ENCODE results near the gene COG3.

The COG3 gene

DNA sequence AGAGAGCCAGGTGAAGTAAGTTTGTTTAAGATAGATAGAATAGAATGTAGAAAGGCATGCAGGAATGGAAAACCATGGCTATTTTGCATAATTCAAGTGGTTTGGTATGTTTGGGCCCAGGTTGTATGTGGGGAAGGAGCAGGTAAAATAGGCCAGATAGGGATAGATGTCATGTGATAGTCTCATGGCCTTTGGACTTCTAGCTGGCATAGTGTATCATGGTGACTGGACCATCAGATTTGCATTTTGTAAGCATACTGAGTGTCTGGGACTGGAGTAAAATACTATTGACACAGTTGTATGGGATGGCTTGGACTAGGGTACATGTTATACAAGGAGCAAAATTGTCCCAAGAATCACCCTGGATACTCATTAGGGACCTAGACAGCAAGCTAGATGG, 38.9 kb downstream of the COG3 start:
- Histone ChIP-seq H3K27me3 (ENCODE audit: control insufficient read depth in 2 of 2, insufficient read depth in 2 of 2, low read length in 2 of 2) (no peaks in the 10 kb centered on the region), H3K27ac (ENCODE audit: low read depth in 2 of 2, low read length in 2 of 2) (no peak overlapping the region), H3K4me1 (ENCODE audit: control insufficient read depth in 2 of 2, insufficient read depth in 2 of 2, low read length in 2 of 2) (no peaks in the 10 kb centered on the region), H3K4me3 (ENCODE audit: low read length in 2 of 2) (no peak overlapping the region), H3K9me3 (ENCODE audit: control insufficient read depth in 2 of 2, low read length in 2 of 2) (no peaks in the 10 kb centered on the region), H3K36me3 (ENCODE audit: control insufficient read depth in 2 of 2, insufficient read depth in 2 of 2, low read length in 2 of 2) (peaks cover 50 to 62% of the 10 kb centered on the region in 2 donors), H3K9ac (ENCODE audit: low read depth in 1 of 2, low read length in 2 of 2) (no peak overlapping the region)

DNA sequence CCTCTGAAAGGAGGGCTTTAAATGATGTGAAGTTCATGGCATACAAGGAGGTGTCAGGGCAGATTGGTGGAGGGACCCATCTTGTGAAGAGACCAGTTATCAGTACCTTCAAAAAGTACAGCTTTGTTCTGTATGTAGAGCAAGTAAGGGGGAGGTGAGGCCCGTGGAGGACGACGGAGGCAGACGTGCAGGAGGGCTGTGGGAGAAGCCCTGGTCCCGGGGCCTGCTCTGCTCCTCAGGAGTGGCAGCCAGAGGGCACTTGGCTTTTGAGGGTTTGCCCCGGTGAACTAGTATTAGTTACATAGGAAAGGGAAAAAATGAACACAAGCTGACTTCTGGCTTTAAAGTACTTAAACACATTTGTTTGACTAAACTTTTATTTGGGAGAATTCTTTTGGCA, 42.1 kb downstream of the COG3 start:
- Histone ChIP-seq H3K9ac (ENCODE audit: low read depth in 1 of 2, low read length in 2 of 2) (no peak overlapping the region), H3K4me3 (ENCODE audit: low read length in 2 of 2) (no peak overlapping the region), H3K27ac (ENCODE audit: low read depth in 2 of 2, low read length in 2 of 2) (no peak overlapping the region), H3K4me1 (ENCODE audit: control insufficient read depth in 2 of 2, insufficient read depth in 2 of 2, low read length in 2 of 2) (no peaks in the 10 kb centered on the region), H3K27me3 (ENCODE audit: control insufficient read depth in 2 of 2, insufficient read depth in 2 of 2, low read length in 2 of 2) (no peaks in the 10 kb centered on the region), H3K36me3 (ENCODE audit: control insufficient read depth in 2 of 2, insufficient read depth in 2 of 2, low read length in 2 of 2) (peaks cover 58 to 66% of the 10 kb centered on the region in 2 donors), H3K9me3 (ENCODE audit: control insufficient read depth in 2 of 2, low read length in 2 of 2) (no peaks in the 10 kb centered on the region)

DNA sequence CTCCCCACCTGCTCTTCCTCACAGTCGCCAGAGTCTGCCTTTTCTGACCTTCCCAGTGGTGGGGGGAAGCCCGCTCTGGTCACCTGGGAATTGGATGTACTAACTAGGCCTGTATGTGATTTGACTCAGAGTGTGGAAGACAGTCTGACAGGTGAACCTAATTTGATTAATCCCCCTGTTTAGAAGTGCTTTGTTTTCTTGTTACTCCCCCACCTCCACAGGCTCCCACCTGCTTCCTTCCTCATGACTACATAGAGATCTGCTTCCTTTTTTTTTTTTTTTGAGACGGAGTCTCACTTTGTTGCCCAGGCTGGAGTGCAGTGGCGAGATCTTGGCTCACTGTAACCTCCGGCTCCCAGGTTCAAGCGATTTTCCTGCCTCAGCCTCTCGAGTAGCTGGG, 44.0 kb downstream of the COG3 start:
- H3K27me3 ChIP-seq (ENCODE audit: control insufficient read depth in 2 of 2, insufficient read depth in 2 of 2, low read length in 2 of 2) = no peaks in the 10 kb centered on the region
- no peaks in the 10 kb centered on the region for H3K4me1 ChIP-seq (ENCODE audit: control insufficient read depth in 2 of 2, insufficient read depth in 2 of 2, low read length in 2 of 2)
- H3K9me3 ChIP-seq (ENCODE audit: control insufficient read depth in 2 of 2, low read length in 2 of 2) = no peaks in the 10 kb centered on the region
- no peak overlapping the region for H3K9ac ChIP-seq (ENCODE audit: low read depth in 1 of 2, low read length in 2 of 2)
- peaks cover 59 to 66% of the 10 kb centered on the region in 2 donors for H3K36me3 ChIP-seq (ENCODE audit: control insufficient read depth in 2 of 2, insufficient read depth in 2 of 2, low read length in 2 of 2)
- H3K27ac ChIP-seq (ENCODE audit: low read depth in 2 of 2, low read length in 2 of 2) = no peak overlapping the region
- H3K4me3 ChIP-seq (ENCODE audit: low read length in 2 of 2) = no peak overlapping the region

DNA sequence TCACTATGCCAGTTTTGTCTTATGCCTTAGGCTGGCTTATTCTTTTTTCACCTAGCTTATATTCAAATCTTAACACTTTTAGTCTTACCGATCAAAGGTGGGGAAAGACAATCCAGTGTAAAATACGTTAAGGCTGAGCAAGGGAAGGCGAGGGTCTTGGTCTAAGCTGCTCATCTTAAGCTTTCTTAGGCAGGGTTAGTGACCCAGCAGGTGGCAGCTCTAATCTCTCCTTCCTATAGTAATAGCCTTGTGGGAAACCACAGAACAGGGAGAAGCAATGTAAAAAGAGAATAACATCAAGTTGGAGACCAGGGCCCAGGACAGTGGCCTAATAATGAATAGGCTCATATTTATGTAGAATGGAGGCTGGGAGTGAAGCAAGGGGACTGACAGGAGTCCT, 45.9 kb downstream of the COG3 start:
- no peaks in the 10 kb centered on the region for H3K9me3 ChIP-seq (ENCODE audit: control insufficient read depth in 2 of 2, low read length in 2 of 2)
- no peak overlapping the region for H3K27ac ChIP-seq (ENCODE audit: low read depth in 2 of 2, low read length in 2 of 2)
- no peak overlapping the region for H3K9ac ChIP-seq (ENCODE audit: low read depth in 1 of 2, low read length in 2 of 2)
- no peak overlapping the region for H3K4me3 ChIP-seq (ENCODE audit: low read length in 2 of 2)
- H3K4me1 ChIP-seq (ENCODE audit: control insufficient read depth in 2 of 2, insufficient read depth in 2 of 2, low read length in 2 of 2) = no peaks in the 10 kb centered on the region
- H3K27me3 ChIP-seq (ENCODE audit: control insufficient read depth in 2 of 2, insufficient read depth in 2 of 2, low read length in 2 of 2) = no peaks in the 10 kb centered on the region
- H3K36me3 ChIP-seq (ENCODE audit: control insufficient read depth in 2 of 2, insufficient read depth in 2 of 2, low read length in 2 of 2) = peaks cover 52 to 65% of the 10 kb centered on the region in 2 donors

DNA sequence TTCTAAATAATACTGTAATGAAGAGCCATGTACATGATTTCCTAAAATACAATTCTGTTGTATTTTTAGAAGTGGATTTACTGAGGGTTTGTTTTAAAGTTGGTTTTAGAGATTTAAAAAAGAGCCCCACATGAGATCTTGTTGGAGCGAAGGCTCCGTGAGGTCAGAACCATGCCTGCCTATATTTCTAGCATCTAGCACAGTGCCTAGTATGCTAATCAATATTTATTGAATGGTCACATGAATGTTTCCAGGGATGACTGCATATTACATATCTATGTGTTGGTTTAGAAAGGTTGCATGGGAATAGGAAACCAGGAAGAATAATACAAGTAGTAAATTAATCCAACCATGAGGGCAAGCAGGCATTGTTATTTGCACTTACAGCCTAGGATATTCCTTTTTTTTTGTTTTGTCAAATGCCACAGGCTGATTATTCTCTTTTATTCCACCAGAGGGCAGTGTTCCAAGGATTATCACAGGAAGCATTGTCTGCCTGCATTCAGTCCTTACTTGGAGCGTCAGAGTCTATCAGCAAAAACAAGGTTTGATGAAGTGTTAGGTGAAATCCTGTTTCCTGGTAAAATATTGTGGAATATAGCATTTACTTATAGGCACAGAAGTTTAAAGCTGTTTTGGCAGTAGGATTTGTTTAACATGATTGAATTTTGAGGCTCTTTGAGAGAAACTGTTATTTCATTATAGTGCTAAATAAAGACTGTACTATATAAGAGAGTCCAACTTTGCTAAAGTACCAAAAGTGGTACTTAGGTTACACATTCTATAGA, 46.8 kb downstream of the COG3 start:
- no peaks in the 10 kb centered on the region for H3K9me3 ChIP-seq (ENCODE audit: control insufficient read depth in 2 of 2, low read length in 2 of 2)
- H3K4me3 ChIP-seq (ENCODE audit: low read length in 2 of 2) = no peak overlapping the region
- H3K9ac ChIP-seq (ENCODE audit: low read depth in 1 of 2, low read length in 2 of 2) = no peak overlapping the region
- H3K27ac ChIP-seq (ENCODE audit: low read depth in 2 of 2, low read length in 2 of 2) = no peak overlapping the region
- peaks cover 52 to 65% of the 10 kb centered on the region in 2 donors for H3K36me3 ChIP-seq (ENCODE audit: control insufficient read depth in 2 of 2, insufficient read depth in 2 of 2, low read length in 2 of 2)
- no peaks in the 10 kb centered on the region for H3K4me1 ChIP-seq (ENCODE audit: control insufficient read depth in 2 of 2, insufficient read depth in 2 of 2, low read length in 2 of 2)
- H3K27me3 ChIP-seq (ENCODE audit: control insufficient read depth in 2 of 2, insufficient read depth in 2 of 2, low read length in 2 of 2) = no peaks in the 10 kb centered on the region

DNA sequence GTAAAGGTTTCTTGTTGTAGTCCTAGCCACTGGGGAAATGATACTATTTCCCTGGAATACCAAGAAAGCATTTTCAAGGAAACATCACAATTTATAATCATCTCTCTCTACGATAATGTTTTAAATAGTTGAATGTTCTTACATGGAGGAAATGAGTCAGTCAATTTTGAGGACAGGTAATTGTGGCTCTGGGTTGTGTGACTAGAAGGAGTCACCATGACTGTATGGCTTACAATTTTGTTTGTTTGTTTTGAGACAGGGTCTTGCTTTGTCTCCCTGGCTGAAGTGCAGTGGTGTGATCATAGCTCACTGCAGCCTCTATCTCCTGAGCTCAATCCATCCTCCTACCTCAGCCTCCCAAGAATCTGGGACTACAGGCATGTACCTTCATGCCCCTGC, 47.4 kb downstream of the COG3 start:
- H3K9me3 ChIP-seq (ENCODE audit: control insufficient read depth in 2 of 2, low read length in 2 of 2) = no peaks in the 10 kb centered on the region
- H3K27ac ChIP-seq (ENCODE audit: low read depth in 2 of 2, low read length in 2 of 2) = no peak overlapping the region
- H3K36me3 ChIP-seq (ENCODE audit: control insufficient read depth in 2 of 2, insufficient read depth in 2 of 2, low read length in 2 of 2) = peaks cover 54 to 65% of the 10 kb centered on the region in 2 donors
- H3K27me3 ChIP-seq (ENCODE audit: control insufficient read depth in 2 of 2, insufficient read depth in 2 of 2, low read length in 2 of 2) = no peaks in the 10 kb centered on the region
- H3K4me1 ChIP-seq (ENCODE audit: control insufficient read depth in 2 of 2, insufficient read depth in 2 of 2, low read length in 2 of 2) = no peaks in the 10 kb centered on the region
- no peak overlapping the region for H3K9ac ChIP-seq (ENCODE audit: low read depth in 1 of 2, low read length in 2 of 2)
- H3K4me3 ChIP-seq (ENCODE audit: low read length in 2 of 2) = no peak overlapping the region

DNA sequence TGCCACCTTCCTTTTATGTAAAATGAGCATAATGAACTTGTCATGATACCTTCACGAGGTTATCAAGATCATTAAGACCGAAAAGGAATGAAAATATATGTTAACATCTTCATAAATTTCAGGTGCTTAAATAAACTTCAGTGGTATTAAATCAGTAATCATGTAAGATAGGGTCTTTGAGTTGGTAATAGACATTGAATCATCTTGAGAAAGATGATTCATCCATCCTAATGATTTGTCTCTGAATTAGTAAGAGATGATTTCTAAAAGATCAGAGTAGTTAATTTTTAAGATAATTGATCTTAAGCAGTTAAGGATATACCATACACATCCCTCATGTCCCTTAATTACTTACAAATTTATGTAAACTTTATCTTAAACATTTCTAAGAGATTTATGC, 52.0 kb downstream of the COG3 start:
- peaks cover 58 to 78% of the 10 kb centered on the region in 2 donors for H3K36me3 ChIP-seq (ENCODE audit: control insufficient read depth in 2 of 2, insufficient read depth in 2 of 2, low read length in 2 of 2)
- no peaks in the 10 kb centered on the region for H3K9me3 ChIP-seq (ENCODE audit: control insufficient read depth in 2 of 2, low read length in 2 of 2)
- no peaks in the 10 kb centered on the region for H3K27me3 ChIP-seq (ENCODE audit: control insufficient read depth in 2 of 2, insufficient read depth in 2 of 2, low read length in 2 of 2)
- H3K27ac ChIP-seq (ENCODE audit: low read depth in 2 of 2, low read length in 2 of 2) = no peak overlapping the region
- no peak overlapping the region for H3K9ac ChIP-seq (ENCODE audit: low read depth in 1 of 2, low read length in 2 of 2)
- no peaks in the 10 kb centered on the region for H3K4me1 ChIP-seq (ENCODE audit: control insufficient read depth in 2 of 2, insufficient read depth in 2 of 2, low read length in 2 of 2)
- no peak overlapping the region for H3K4me3 ChIP-seq (ENCODE audit: low read length in 2 of 2)

DNA sequence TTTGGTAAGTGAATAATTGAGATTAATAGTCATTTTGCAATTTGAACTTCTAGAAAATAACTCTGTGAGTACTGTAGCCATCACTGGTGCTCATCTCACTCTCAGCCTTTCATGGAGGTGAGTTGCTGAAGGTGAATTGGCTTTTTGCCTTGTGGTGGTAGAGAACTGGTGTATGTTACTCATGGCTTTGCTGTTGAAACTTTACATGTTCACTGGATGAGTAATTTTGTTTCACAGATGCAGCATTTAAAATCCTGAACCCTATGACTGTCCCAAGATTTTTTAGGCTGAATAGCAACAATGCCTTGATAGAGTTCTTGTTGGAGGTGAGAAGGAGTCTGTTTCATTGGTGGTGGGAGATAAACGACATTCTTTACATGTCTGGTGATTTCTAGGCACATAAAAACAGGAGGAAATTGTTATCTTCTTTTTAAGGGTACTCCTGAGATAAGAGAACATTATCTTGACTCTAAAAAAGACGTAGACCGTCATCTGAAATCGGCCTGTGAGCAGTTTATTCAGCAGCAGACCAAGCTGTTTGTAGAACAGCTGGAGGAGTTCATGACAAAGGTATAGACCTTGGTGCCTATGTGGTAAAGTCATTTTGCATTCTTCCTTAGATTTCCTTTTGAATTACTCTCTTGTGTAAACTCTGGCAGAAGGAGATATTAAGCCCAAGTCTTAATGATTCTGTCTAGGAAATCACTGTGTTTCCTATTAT, 53.9 kb downstream of the COG3 start:
- no peak overlapping the region for H3K9ac ChIP-seq (ENCODE audit: low read depth in 1 of 2, low read length in 2 of 2)
- H3K4me3 ChIP-seq (ENCODE audit: low read length in 2 of 2) = no peak overlapping the region
- H3K4me1 ChIP-seq (ENCODE audit: control insufficient read depth in 2 of 2, insufficient read depth in 2 of 2, low read length in 2 of 2) = no peaks in the 10 kb centered on the region
- H3K9me3 ChIP-seq (ENCODE audit: control insufficient read depth in 2 of 2, low read length in 2 of 2) = no peaks in the 10 kb centered on the region
- H3K27ac ChIP-seq (ENCODE audit: low read depth in 2 of 2, low read length in 2 of 2) = no peak overlapping the region
- no peaks in the 10 kb centered on the region for H3K27me3 ChIP-seq (ENCODE audit: control insufficient read depth in 2 of 2, insufficient read depth in 2 of 2, low read length in 2 of 2)
- peaks cover 63 to 73% of the 10 kb centered on the region in 2 donors for H3K36me3 ChIP-seq (ENCODE audit: control insufficient read depth in 2 of 2, insufficient read depth in 2 of 2, low read length in 2 of 2)

DNA sequence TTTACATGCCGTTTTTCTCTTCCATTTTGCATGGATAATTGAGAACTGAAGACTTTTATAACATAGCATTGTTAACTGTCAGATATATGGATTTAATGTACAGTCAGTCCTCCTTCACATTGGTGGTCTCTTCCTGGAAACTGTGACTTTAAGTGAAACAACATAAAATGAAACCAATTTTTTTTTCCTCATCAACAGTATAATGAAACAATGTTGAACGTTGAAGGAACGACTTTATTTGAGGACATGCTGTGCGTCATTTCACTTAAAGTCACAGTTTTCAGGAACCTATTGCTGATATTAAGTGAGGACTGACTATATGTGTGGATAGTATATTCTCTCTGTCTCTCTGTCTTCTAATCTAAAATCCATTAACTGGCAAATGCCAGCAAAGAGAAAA, 54.8 kb downstream of the COG3 start:
- Histone ChIP-seq H3K27me3 (ENCODE audit: control insufficient read depth in 2 of 2, insufficient read depth in 2 of 2, low read length in 2 of 2) (no peaks in the 10 kb centered on the region), H3K36me3 (ENCODE audit: control insufficient read depth in 2 of 2, insufficient read depth in 2 of 2, low read length in 2 of 2) (peaks cover 70 to 76% of the 10 kb centered on the region in 2 donors)

DNA sequence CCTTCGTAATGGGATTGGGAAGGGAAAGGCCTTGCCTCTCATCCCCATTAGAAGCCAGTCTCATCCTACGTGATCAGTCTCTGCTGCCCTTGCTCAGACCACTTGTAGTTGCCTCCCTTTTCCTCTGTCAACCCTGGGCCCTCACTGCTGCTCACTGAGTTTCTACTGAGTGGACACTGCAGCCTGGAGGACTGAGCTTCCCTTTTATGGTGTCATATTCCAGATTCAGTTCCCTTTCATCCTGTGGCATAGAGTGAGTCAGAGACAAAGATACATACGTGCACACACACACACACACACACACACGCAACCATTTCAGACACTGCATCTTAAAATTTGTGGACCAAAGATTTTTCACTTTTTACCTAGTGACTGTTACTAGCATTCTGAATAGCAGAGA, 56.6 kb downstream of the COG3 start:
- H3K9ac ChIP-seq (ENCODE audit: low read depth in 1 of 2, low read length in 2 of 2) = no peak overlapping the region
- H3K9me3 ChIP-seq (ENCODE audit: control insufficient read depth in 2 of 2, low read length in 2 of 2) = no peaks in the 10 kb centered on the region
- H3K27ac ChIP-seq (ENCODE audit: low read depth in 2 of 2, low read length in 2 of 2) = no peak overlapping the region
- H3K36me3 ChIP-seq (ENCODE audit: control insufficient read depth in 2 of 2, insufficient read depth in 2 of 2, low read length in 2 of 2) = peaks cover 69 to 74% of the 10 kb centered on the region in 2 donors
- H3K4me3 ChIP-seq (ENCODE audit: low read length in 2 of 2) = no peak overlapping the region
- no peaks in the 10 kb centered on the region for H3K27me3 ChIP-seq (ENCODE audit: control insufficient read depth in 2 of 2, insufficient read depth in 2 of 2, low read length in 2 of 2)
- no peaks in the 10 kb centered on the region for H3K4me1 ChIP-seq (ENCODE audit: control insufficient read depth in 2 of 2, insufficient read depth in 2 of 2, low read length in 2 of 2)

More for the DNA sequence above, 54.8 kb downstream of the COG3 start:
- no peaks in the 10 kb centered on the region for H3K9me3 ChIP-seq (ENCODE audit: control insufficient read depth in 2 of 2, low read length in 2 of 2)
- no peak overlapping the region for H3K27ac ChIP-seq (ENCODE audit: low read depth in 2 of 2, low read length in 2 of 2)
- no peaks in the 10 kb centered on the region for H3K4me1 ChIP-seq (ENCODE audit: control insufficient read depth in 2 of 2, insufficient read depth in 2 of 2, low read length in 2 of 2)
- H3K4me3 ChIP-seq (ENCODE audit: low read length in 2 of 2) = no peak overlapping the region
- H3K9ac ChIP-seq (ENCODE audit: low read depth in 1 of 2, low read length in 2 of 2) = no peak overlapping the region

Measured in mucosa of rectum (tissue), 2 donors.